Stimulated activated naive B cell treated with anti-CD40 and anti-IgM and Interleukin-4, amounts not matched to agents 10 μg/mL and 1 μg/mL and 100 μg/mL, for 72 hours (primary cell): Measurements from ENCODE around the gene IST1.
A peak's percentile ranks its signal among the peaks of the same experiment; 100 is the strongest.

ENCODE experiments used
- ATAC-seq, 2 donors: fragments of 150-1000 bp; cut with Tn5 transposase; replicated peaks; 2 replicates each; pipeline ENCODE4 v1.10.0; 2021; ENCODE audit warnings: moderate library complexity in 1 of 2
- DNase-seq: peaks from one replicate; pipeline ENCODE4 v3.0.0; 2021
- H3K27ac Mint-ChIP-seq: one replicate; pipeline ENCODE4 v1.8.0; 2022; ENCODE audit warnings: mild to moderate bottlenecking, mixed read lengths
- H3K27me3 Mint-ChIP-seq, 2 donors: one replicate each; pipeline ENCODE4 v1.8.0; 2022; ENCODE audit warnings: mixed read lengths in 2 of 2
- H3K36me3 Mint-ChIP-seq, 2 donors: one replicate each; pipeline ENCODE4 v1.8.0; 2022; ENCODE audit warnings: mixed read lengths in 2 of 2, mild to moderate bottlenecking in 1 of 2
- H3K4me1 Mint-ChIP-seq, 2 donors: one replicate each; pipeline ENCODE4 v1.8.0; 2022; ENCODE audit warnings: mixed read lengths in 2 of 2, mild to moderate bottlenecking in 1 of 2
- H3K4me3 Mint-ChIP-seq, 2 donors: one replicate each; pipeline ENCODE4 v1.8.0; 2022; ENCODE audit warnings: mild to moderate bottlenecking in 2 of 2, mixed read lengths in 2 of 2, moderate library complexity in 1 of 2
- H3K9me3 Mint-ChIP-seq, 2 donors: one replicate each; pipeline ENCODE4 v1.8.0; 2022; ENCODE audit warnings: mixed read lengths in 2 of 2, mild to moderate bottlenecking in 1 of 2

IST1 gene

DNA sequence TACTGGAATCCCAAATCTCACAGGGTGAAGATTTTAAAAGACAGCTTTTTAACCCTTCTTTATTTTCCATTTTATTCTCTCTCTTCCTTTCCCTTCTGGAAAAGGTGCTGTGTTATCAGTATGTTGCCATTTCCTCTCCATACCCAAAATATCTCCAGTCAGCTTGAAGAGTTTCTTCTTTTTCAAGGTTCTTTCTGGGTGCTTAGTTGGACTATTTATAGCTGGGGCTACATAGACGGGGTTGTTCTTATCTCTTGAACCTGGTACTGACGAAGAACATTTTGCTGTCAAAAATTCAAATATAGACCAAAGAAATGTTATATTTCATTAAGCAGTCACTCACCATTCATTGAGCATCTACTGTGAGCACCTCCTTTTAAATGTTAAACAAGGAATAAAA lies 48.6 kb downstream of the IST1 start:
- Mint-ChIP-seq H3K4me1 (no peaks in the 10 kb centered on the region), H3K4me3 (no peak overlapping the region), H3K27me3 (peaks cover 0 to 6% of the 10 kb centered on the region in 2 donors), H3K36me3 (no peaks in the 10 kb centered on the region), H3K9me3 (no peaks in the 10 kb centered on the region), H3K27ac (no peak overlapping the region)
- DNase-seq (no peak), ATAC-seq (no peak)

DNA sequence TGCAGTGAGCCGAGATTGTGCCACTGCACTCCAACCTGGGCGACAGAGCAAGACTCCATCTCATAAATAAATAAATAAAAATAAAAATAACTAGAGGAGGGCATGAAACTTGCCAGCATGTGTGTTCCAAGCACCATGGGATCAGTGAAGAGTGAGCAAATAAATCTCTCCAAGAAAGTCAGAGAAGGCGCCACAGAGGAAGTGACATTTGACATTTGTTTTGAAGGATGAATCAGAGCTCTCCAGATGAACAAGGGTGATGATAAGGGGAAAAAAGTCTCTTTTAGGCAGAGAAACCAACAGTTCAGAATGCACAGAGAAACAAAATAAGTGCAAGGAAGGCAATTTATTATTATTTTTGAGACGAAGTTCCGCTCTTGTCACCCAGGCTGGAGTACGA lies 50.3 kb downstream of the IST1 start:
- no peaks in the 10 kb centered on the region for H3K36me3 Mint-ChIP-seq
- no peaks in the 10 kb centered on the region for H3K9me3 Mint-ChIP-seq
- no peak overlapping the region for H3K27ac Mint-ChIP-seq
- peaks cover 6 to 7% of the 10 kb centered on the region in 2 donors for H3K27me3 Mint-ChIP-seq
- no peaks in the 10 kb centered on the region for H3K4me1 Mint-ChIP-seq
- H3K4me3 Mint-ChIP-seq = no peak overlapping the region
- ATAC-seq (no peak), DNase-seq (no peak)

DNA sequence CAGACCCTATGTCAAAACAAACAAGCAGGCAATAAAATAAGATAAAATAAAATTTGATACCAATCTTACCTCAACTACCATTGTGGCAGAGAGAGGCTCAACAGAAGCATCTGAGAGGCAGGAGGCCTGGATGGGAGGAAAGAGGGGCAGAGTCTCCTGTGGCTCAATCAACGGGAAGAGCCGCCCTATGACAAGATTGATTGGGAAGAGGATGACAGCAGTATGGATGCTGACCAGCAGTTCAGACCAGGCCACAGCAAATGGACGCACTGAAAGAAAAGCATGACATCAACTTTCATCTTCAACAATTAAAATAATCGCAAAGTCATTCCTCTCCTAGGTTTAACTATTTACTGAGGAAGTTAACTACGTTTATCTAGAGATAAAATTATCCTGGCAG lies 57.5 kb downstream of the IST1 start:
- Mint-ChIP-seq H3K27me3 (peaks cover 0 to 7% of the 10 kb centered on the region in 2 donors), H3K4me1 (peaks cover 14 to 22% of the 10 kb centered on the region in 2 donors), H3K36me3 (no peaks in the 10 kb centered on the region), H3K27ac (no peak overlapping the region), H3K4me3 (no peak overlapping the region), H3K9me3 (peaks cover 0 to 2% of the 10 kb centered on the region in 2 donors)
- DNase-seq (no peak), ATAC-seq (no peak)

DNA sequence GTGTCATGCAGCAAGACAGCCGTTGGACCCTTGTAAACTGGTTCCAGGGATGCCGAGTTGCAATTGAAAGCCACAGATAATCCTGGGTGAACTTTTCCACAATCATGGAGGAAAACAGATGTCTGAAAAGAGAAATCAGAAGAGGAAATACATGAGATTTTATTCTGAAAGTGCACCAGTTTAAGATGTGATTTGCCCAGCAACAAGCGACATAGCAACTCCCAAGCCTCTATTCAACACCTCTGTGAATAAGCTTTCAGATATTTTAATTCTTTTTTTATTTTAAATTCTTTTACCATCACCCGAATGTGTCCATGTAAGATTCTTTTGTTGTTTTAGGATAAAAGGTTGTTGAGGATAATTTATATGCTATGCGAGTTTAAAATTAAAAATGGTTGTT lies 58.8 kb downstream of the IST1 start:
- no peaks in the 10 kb centered on the region for H3K36me3 Mint-ChIP-seq
- no peak for ATAC-seq
- H3K4me3 Mint-ChIP-seq = no peak overlapping the region
- peaks cover 0 to 2% of the 10 kb centered on the region in 2 donors for H3K9me3 Mint-ChIP-seq
- peaks cover 0 to 7% of the 10 kb centered on the region in 2 donors for H3K27me3 Mint-ChIP-seq
- no peak for DNase-seq
- H3K4me1 Mint-ChIP-seq = peaks cover 14 to 22% of the 10 kb centered on the region in 2 donors
- H3K27ac Mint-ChIP-seq = no peak overlapping the region

DNA sequence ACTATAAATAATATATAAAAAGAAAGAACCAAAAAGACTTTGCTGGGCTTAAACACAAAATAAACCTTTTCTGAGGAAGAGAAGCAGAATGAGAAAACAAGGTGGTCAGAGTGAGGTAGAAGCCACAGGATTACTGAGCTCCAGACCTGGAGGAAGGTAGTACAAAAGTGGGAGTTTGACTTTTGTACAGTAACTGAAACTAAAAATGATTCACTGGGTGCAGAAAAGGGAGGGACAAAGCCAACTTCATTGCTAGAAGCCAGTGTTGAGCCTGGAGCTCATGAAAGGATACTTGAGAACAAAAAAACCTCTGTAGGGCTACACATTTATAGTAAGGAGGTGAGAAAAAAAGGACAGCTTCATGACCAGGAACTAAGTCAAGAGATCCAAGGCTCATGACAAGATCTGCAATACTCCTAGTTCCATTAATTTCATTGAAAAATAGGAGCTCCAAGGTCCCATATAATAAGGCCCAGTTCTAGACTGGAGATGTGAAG lies 59.4 kb downstream of the IST1 start:
- H3K36me3 Mint-ChIP-seq = no peaks in the 10 kb centered on the region
- no peak for ATAC-seq
- peaks cover 0 to 2% of the 10 kb centered on the region in 2 donors for H3K9me3 Mint-ChIP-seq
- H3K27me3 Mint-ChIP-seq = peaks cover 0 to 5% of the 10 kb centered on the region in 2 donors
- no peak for DNase-seq
- peak overlapping the region; percentile 34 for H3K27ac Mint-ChIP-seq
- peaks cover 15 to 27% of the 10 kb centered on the region in 2 donors for H3K4me1 Mint-ChIP-seq
- no peak overlapping the region for H3K4me3 Mint-ChIP-seq

DNA sequence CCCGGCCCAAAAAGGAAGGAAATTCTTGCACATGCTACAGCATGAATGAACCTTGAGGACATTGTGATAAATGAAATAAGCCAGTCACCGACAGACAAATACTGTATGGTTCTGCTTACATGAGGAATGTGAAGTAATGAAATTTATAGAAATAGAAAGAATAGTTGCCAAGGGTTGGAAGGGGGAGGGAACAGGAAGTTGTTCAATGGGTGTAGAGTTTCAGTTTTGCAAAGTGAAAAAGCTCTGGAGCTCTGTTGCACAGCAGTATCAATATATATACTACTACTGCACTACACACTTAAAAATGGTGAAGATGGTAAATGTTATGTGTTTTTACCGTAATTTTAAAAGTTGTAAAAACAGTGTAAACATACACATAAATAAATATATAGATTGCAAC lies 61.2 kb downstream of the IST1 start:
- H3K27ac Mint-ChIP-seq = no peak overlapping the region
- DNase-seq (no peak), ATAC-seq (peak; percentile 47 to 56)
- H3K36me3 Mint-ChIP-seq = no peaks in the 10 kb centered on the region
- peaks cover 0 to 2% of the 10 kb centered on the region in 2 donors for H3K9me3 Mint-ChIP-seq
- H3K4me1 Mint-ChIP-seq = peaks cover 20 to 36% of the 10 kb centered on the region in 2 donors
- H3K27me3 Mint-ChIP-seq = no peaks in the 10 kb centered on the region
- no peak overlapping the region for H3K4me3 Mint-ChIP-seq

DNA sequence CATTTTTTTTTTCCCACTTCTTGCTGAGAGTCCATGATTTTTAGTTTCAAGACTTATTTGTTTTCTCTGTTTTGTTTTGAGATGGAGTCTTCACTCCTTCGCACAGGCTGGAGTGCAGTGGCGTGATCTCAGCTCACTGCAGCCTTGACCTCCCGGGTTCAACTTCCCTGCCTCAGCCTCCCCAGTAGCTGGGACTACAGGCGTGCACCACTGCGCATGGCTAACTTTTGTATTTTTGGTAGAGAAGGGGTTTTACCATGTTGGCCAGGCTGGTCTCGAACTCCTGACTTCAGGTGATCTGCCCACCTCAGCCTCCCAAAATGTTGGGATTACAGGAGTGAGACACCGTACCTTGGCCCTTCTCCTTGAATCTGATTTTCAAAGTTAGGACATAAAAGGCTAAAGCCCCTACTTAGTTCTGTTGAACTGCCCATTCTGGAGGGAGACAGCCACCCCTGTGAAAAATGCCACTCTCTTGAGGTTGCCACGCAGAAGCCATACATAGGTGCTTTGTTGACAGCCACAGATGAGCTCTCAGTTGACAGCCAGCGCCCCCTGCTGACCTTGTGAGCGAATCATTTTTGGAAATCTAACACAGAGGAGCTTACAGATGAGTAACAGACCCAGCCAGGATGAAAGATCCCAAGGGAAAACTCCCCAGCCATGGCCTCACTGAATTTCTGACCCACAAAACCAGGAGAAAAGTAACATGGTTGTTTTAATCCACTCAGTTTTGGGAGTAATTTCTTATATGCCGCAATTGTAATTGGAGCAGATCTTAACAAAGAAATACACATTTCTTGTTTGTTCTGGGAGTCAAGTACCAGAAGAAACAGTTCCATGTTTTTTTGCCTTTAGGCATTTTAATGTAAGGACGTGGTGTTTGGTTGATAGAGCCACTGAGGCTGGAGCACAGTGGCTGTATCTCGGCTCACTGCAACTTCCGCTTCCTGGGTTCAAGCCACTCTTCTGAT lies 66.0 kb downstream of the IST1 start:
- Mint-ChIP-seq H3K27me3 (no peaks in the 10 kb centered on the region), H3K36me3 (no peaks in the 10 kb centered on the region), H3K27ac (no peak overlapping the region), H3K4me3 (no peak overlapping the region), H3K4me1 (peaks cover 12 to 23% of the 10 kb centered on the region in 2 donors), H3K9me3 (no peaks in the 10 kb centered on the region)
- ATAC-seq = peak; percentile 97
- DNase-seq = peak; percentile 68

DNA sequence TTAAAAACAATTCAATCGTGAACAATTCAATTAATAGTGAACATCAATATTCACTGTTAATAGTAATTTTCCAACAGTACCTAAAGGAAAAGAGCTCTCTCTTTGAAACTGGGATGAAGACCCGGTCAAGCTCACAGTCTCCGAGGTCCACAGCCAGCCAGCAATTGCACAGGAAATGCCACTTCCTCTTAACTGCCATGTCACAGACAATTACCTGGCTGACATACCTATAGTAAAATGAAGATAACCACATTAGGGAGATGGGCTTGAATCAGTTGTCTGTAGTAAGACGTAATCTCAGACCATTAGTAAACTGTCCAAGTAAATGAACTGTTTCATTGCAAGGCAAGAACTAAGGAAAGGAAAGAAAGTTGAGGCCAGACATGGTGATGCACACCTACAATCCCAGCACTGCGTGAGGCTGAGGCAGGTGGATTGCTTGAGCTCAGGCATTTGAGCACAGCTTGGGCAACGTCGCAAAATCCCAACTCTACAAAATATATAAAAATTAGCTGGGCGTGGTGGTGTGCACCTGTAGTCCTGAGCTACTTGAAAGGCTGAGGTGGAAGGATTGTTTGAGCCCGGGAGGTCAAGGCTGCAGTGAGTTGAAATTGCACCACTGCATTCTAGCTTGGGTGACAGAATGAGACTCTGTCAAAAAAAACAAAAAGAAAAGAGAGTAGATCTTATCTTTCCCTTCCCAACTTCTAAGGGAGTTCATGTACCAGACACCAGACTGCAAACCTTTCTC lies 68.0 kb downstream of the IST1 start:
- DNase-seq (no peak), ATAC-seq (no peak)
- Mint-ChIP-seq H3K27ac (no peak overlapping the region), H3K9me3 (no peaks in the 10 kb centered on the region), H3K4me1 (peaks cover 8 to 19% of the 10 kb centered on the region in 2 donors), H3K36me3 (no peaks in the 10 kb centered on the region), H3K4me3 (no peak overlapping the region), H3K27me3 (peaks cover 0 to 4% of the 10 kb centered on the region in 2 donors)

DNA sequence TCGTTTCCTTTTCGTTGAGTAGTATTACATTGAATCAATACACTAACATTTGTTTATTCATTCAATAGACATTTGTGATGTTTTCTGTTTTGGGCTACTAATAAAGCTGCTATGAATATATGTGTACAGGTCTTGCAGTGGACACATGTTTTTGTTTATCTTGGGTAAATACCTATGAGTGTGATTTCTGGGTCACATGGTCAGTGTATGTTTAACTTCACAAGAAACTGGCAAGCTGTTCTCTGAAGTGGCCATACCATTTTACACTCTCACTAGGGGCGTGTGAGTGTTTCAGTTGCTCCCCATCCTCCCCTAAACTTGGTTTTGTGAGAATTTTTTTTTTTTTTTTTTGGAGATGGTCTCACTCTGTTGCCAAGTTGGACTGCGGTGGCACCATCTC lies 69.9 kb downstream of the IST1 start:
- H3K27me3 Mint-ChIP-seq = peaks cover 4 to 11% of the 10 kb centered on the region in 2 donors
- DNase-seq = no peak
- no peak overlapping the region for H3K27ac Mint-ChIP-seq
- H3K4me1 Mint-ChIP-seq = peaks cover 4 to 9% of the 10 kb centered on the region in 2 donors
- no peak overlapping the region for H3K4me3 Mint-ChIP-seq
- no peak for ATAC-seq
- no peaks in the 10 kb centered on the region for H3K36me3 Mint-ChIP-seq
- no peaks in the 10 kb centered on the region for H3K9me3 Mint-ChIP-seq

DNA sequence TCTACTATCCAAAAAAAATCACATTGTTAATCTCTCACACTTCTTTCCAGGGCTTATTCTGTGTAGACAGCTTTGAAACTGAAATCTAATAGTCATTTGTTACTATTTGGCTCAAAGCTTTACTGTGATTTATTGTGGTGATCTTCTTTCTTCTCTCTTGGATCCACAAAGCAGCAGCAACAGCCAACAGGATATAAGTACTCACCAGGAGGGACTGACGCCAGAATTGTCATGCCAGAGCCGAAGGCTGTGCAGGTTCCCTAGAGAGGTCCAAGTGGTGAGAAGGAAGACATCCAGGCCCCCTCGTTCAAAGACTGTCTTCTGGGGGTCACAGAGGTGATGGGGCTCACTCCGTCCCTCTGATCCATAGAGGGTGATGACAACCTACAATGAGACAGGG lies 71.6 kb downstream of the IST1 start:
- Mint-ChIP-seq H3K27me3 (peaks cover 4 to 13% of the 10 kb centered on the region in 2 donors), H3K4me3 (no peak overlapping the region), H3K9me3 (no peaks in the 10 kb centered on the region), H3K4me1 (peaks cover 0 to under 1% of the 10 kb centered on the region in 2 donors), H3K36me3 (no peaks in the 10 kb centered on the region), H3K27ac (no peak overlapping the region)
- DNase-seq = no peak
- no peak for ATAC-seq

DNA sequence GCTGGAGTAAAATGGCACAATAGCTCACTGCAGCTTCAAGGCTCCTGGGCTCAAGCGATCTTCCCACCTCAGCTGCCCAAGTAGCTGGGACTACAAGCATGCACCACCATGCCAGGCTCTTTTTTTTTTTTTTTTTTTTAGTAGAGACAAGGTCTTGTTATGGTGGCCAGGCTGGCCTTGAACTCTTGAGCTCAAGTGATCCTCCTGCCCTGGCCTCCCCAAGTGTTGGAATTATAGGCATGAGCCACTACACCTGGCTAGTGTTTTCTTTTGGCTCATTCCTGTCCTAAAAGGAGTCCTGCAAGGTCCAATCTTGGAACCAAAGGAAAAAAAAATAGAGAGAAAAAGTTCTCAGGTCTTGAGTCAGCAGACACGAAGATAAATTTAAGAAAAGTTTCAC lies 74.0 kb downstream of the IST1 start:
- Mint-ChIP-seq H3K4me3 (no peak overlapping the region), H3K27ac (no peak overlapping the region), H3K27me3 (peaks cover 4 to 13% of the 10 kb centered on the region in 2 donors), H3K4me1 (no peaks in the 10 kb centered on the region), H3K36me3 (no peaks in the 10 kb centered on the region), H3K9me3 (no peaks in the 10 kb centered on the region)
- DNase-seq = no peak
- ATAC-seq = no peak

DNA sequence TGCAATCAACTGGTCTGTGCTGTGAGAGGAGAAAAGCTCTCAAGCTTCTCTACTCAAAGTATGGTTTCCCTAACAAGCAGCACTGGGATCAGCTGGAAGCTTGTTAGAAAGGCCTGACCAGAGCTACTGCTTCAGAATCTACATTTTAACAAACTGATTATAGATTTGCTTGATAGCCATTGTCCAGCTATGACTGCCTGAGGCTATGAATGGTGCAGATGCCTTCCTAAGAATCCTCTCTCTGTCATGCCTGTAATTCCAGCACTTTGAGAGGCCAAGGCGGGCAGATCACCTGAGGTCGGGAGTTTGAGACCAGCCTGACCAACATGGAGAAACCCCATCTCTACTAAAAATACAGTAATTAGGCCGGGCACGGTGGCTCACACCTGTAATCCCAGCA lies 76.2 kb downstream of the IST1 start:
- H3K27ac Mint-ChIP-seq = no peak overlapping the region
- ATAC-seq = no peak
- DNase-seq = no peak
- H3K4me1 Mint-ChIP-seq = no peaks in the 10 kb centered on the region
- H3K4me3 Mint-ChIP-seq = no peak overlapping the region
- H3K9me3 Mint-ChIP-seq = no peaks in the 10 kb centered on the region
- H3K27me3 Mint-ChIP-seq = peaks cover 4 to 13% of the 10 kb centered on the region in 2 donors
- no peaks in the 10 kb centered on the region for H3K36me3 Mint-ChIP-seq

DNA sequence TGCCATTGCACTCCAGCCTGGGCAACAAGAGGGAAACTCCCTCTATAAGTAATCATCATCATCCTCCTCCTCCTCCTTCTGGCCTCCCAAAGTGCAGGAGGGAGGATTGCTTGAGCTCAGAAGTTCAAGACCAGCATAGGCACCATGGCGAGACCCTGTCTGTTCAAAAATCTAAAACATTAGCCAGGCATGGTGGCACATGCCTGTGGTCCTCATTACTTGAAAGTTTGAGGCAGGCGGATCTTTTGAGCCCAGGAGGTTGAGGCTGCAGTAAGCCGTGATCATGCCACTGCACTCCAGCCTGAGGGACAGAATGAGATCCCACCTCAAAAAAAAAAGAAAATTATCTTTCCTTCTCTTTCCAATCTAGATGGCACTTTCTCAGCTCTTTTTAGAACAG lies 77.0 kb downstream of the IST1 start:
- Mint-ChIP-seq H3K4me3 (no peak overlapping the region), H3K36me3 (no peaks in the 10 kb centered on the region), H3K9me3 (no peaks in the 10 kb centered on the region), H3K27ac (no peak overlapping the region), H3K4me1 (no peaks in the 10 kb centered on the region), H3K27me3 (peaks cover 0 to 13% of the 10 kb centered on the region in 2 donors)
- DNase-seq = no peak
- ATAC-seq = no peak

DNA sequence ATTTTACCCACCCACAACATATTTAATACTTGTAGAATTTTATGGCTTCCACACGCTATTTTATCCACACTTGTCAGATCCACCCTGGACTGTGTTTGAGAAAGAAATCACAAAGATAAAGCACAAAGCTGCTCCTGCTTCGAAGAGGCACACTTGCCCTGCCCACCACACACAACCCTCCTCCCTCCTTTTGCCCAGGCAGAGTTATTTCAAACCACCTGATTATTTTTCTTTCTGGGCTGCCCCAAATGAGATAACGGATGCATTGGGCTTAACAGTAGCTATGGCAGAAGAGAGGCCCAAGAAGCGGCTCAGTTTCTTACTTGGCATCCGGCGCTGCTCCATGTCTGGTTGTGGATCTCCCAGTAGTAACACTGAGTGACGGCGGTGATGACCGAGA lies 77.7 kb downstream of the IST1 start:
- Mint-ChIP-seq H3K4me3 (no peak overlapping the region), H3K9me3 (no peaks in the 10 kb centered on the region), H3K36me3 (no peaks in the 10 kb centered on the region), H3K27me3 (peaks cover 0 to 13% of the 10 kb centered on the region in 2 donors), H3K4me1 (no peaks in the 10 kb centered on the region), H3K27ac (no peak overlapping the region)
- DNase-seq = no peak
- no peak for ATAC-seq
